ENCODE data around the gene CCDC18.

Gene CCDC18, protein sequence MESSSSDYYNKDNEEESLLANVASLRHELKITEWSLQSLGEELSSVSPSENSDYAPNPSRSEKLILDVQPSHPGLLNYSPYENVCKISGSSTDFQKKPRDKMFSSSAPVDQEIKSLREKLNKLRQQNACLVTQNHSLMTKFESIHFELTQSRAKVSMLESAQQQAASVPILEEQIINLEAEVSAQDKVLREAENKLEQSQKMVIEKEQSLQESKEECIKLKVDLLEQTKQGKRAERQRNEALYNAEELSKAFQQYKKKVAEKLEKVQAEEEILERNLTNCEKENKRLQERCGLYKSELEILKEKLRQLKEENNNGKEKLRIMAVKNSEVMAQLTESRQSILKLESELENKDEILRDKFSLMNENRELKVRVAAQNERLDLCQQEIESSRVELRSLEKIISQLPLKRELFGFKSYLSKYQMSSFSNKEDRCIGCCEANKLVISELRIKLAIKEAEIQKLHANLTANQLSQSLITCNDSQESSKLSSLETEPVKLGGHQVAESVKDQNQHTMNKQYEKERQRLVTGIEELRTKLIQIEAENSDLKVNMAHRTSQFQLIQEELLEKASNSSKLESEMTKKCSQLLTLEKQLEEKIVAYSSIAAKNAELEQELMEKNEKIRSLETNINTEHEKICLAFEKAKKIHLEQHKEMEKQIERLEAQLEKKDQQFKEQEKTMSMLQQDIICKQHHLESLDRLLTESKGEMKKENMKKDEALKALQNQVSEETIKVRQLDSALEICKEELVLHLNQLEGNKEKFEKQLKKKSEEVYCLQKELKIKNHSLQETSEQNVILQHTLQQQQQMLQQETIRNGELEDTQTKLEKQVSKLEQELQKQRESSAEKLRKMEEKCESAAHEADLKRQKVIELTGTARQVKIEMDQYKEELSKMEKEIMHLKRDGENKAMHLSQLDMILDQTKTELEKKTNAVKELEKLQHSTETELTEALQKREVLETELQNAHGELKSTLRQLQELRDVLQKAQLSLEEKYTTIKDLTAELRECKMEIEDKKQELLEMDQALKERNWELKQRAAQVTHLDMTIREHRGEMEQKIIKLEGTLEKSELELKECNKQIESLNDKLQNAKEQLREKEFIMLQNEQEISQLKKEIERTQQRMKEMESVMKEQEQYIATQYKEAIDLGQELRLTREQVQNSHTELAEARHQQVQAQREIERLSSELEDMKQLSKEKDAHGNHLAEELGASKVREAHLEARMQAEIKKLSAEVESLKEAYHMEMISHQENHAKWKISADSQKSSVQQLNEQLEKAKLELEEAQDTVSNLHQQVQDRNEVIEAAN (N-terminal part only)

DNA sequence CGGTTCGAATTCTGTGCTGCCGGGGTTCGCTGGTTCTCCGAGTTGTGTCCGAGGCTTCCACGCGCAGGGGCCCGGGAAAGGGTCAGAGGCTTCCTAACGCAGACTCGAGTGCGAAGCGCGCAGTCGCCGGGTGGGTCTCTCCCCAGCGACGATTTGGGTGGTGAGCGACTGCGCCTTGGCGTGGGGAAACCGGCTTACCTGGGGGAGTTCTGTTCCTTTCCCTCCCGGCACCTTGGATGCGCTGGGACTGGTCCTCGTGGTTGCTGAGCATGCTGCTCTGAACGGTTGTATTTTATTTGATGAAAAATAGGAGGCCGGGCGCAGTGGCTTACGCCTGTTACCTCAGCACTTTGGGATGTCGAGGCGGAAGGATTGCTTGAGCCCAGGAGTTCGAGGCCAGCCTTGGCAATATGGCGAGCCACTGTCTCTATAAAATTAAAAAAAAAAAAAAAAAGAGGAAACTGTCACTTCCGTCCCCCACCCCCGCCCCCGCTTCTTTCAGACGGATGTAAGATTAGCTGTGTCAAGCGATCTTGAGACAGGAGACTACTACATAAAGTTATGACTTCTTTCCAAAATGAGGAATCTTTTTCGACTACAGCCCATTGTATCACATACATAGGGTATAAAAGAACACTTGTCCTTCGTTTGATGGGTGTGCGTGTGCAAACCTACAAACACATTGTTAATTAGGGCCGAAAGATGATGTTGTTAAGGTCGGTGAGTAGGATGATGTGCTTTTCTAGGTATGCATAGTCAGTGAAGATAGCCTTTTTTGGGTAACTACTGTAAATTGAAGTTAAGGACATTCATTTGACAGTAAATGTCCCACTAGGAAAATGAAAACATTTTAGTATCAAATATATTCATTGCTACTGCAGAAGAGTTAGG is at the start of gene CCDC18:
Gene CCDC18 (plus strand): TSS at position 2 of the 891 bp plus-strand sequence. CDS start 2,638 bp downstream, outside the sequence.
- TF ChIP-seq, protein P1, sequence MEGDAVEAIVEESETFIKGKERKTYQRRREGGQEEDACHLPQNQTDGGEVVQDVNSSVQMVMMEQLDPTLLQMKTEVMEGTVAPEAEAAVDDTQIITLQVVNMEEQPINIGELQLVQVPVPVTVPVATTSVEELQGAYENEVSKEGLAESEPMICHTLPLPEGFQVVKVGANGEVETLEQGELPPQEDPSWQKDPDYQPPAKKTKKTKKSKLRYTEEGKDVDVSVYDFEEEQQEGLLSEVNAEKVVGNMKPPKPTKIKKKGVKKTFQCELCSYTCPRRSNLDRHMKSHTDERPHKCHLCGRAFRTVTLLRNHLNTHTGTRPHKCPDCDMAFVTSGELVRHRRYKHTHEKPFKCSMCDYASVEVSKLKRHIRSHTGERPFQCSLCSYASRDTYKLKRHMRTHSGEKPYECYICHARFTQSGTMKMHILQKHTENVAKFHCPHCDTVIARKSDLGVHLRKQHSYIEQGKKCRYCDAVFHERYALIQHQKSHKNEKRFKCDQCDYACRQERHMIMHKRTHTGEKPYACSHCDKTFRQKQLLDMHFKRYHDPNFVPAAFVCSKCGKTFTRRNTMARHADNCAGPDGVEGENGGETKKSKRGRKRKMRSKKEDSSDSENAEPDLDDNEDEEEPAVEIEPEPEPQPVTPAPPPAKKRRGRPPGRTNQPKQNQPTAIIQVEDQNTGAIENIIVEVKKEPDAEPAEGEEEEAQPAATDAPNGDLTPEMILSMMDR (conservative IDR thresholded peaks at IDR 0.05; ENCODE audit: control insufficient read depth, insufficient read depth, low read depth, low read length): no peak
- DNase-seq (ENCODE audit: low read depth): peak; percentile 46
- H3K4me3 ChIP-seq (ENCODE audit: control insufficient read depth, low read depth, low read length): peak within 1 kb of the TSS; percentile 95

DNA sequence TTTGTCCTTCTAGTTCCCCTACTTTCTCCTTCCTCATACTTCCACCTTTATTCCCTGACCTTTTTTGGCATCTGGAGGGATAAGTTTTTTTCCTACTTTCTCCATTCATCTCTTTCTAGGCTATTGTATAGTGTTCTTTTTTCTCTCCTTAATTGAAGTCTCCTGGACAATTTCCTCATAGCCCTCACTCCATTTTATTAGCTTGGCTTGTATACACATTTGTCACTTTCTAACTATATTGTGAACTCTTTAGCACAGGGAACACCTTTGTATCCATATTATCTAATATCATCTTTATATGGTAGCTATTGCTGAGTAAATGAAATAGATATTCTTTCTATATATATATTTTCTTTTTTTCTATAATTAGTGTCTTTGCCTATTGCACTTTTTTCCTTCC is 47.9 kb upstream of the CCDC18 start:
- TF ChIP-seq, protein P1 (conservative IDR thresholded peaks at IDR 0.05; ENCODE audit: control insufficient read depth, insufficient read depth, low read depth, low read length): no peak
- DNase-seq (ENCODE audit: low read depth): no peak
- H3K4me3 ChIP-seq (ENCODE audit: control insufficient read depth, low read depth, low read length): no peak overlapping the region

DNA sequence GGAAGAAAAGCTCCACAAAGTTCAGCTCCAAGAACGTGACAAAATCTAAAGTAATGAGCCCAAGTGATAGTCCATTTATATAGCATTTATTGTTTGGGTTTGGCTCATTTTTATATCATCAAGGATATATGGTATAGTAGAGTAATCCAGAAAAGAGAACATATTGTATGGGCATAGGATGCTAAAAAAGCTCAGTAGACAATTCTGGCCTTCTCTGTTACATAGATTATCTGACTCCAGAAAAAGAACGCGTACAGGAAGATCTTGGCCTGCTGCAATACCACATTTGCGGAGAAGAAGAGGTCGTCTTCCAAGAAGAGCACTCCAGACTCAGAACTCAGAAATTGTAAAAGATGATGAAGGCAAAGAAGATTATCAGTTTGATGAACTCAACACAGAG is 44.1 kb upstream of the CCDC18 start:
- no peak overlapping the region for H3K4me3 ChIP-seq (ENCODE audit: control insufficient read depth, low read depth, low read length)
- TF ChIP-seq, protein P1 (conservative IDR thresholded peaks at IDR 0.05; ENCODE audit: control insufficient read depth, insufficient read depth, low read depth, low read length): no peak
- DNase-seq (ENCODE audit: low read depth): no peak

DNA sequence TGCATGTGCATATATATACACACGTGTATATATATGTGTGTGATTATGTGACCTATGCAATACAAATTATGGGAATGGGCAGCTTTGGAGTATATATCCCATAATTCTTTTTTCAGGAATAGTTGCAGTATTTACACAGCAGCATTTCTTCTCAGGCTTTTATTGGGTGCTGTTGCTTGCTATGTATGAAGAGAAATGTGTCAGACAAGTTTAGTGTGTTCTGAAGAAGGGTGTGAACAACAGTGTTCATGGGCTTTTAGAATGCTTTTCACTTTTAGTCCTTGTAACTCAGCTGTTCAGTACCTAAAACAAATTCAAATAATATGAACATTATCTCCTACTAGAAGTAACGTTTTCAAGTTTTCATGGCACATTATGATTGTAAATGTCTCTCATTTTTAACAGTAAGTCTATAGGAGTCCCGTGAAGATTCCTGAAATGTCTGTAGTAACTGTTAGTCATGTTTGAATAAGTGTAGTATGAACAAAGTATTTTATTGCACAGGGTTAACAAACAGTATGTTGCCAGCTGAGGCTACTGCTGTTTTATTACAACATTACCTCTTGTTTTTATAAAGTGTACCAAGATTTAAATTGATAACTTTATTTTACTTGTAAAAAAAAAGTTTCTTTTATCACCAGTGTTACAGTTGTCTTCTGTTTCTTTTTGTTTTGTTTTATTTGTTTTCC is 42.8 kb upstream of the CCDC18 start:
- H3K4me3 ChIP-seq (ENCODE audit: control insufficient read depth, low read depth, low read length): no peak overlapping the region
- TF ChIP-seq, protein P1 (conservative IDR thresholded peaks at IDR 0.05; ENCODE audit: control insufficient read depth, insufficient read depth, low read depth, low read length): no peak
- no peak for DNase-seq (ENCODE audit: low read depth)

DNA sequence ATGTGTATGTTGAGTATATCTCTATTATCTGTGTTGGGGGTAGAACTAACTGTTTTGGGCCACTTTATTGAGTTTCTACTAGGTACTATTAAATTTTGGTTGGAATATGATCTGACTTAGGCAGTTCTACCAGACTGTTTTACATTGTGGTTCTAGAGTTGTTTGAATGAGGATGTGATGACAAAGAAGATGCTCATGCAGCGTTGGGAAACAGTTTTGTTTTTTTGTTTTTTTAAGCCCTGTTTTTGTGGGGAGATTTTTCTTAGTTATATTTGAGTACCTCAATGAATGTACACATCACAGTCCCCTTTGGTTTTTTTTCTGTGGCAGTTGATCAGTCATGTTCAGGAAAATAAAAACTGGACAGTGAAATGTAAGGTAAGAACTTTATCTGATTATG is 40.4 kb upstream of the CCDC18 start:
- TF ChIP-seq, protein P1 (conservative IDR thresholded peaks at IDR 0.05; ENCODE audit: control insufficient read depth, insufficient read depth, low read depth, low read length): no peak
- H3K4me3 ChIP-seq (ENCODE audit: control insufficient read depth, low read depth, low read length): no peak overlapping the region
- peak; percentile 54 for DNase-seq (ENCODE audit: low read depth)

Measured in fibroblast of mammary gland (primary cell).